ENCODE measurements around the gene HELB.

Gene HELB

DNA sequence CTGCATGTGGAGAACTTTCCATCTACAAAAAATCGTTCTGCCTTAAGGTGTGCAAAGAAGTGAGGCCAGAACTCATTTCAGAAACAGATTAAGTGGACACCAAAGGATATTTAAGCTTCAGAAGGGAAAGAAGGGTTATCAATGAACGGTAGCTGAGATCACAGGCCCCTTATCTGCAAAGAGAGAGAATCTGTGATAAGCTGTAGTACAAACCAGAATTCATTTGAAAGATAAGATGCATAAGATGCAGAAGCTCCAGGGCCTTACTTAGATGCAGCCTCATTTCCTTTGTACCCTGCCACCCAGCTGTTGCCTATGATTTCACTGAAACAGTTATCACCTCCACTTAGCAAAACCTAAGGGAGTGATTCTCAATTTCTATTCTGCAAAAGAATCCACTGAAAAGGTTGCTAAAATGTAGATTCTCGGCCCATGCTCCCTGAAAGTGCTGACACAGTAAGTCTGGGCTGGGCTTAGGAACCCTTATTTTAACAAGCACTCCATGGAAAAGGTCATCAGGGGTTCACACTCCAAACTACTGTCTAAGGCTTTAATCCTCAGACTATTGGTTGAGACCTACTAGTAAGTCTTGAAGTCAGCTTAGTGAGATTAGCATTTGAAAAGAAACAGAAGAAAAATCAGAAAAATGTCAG, 64.8 kb downstream of the HELB start:
- no peak for DNase-seq

DNA sequence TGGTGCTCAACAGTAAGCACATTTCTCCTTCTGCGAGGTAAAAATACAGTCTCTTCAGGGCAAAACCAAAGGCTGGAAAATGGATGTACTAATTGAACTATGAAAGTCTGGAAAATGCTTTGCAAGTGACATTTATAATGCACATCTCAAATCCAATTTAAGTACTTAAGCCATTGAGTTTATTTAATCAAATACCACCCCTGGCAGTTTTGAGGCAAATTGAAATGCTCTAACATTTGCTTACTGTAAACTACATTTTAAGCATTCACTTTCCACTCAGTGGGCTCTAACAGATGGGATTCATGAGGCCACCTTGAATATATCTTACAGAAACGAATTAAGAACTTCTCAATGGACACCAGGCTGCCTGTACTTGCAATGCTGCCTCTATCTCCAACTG, 69.7 kb downstream of the HELB start:
- no peak for DNase-seq

DNA sequence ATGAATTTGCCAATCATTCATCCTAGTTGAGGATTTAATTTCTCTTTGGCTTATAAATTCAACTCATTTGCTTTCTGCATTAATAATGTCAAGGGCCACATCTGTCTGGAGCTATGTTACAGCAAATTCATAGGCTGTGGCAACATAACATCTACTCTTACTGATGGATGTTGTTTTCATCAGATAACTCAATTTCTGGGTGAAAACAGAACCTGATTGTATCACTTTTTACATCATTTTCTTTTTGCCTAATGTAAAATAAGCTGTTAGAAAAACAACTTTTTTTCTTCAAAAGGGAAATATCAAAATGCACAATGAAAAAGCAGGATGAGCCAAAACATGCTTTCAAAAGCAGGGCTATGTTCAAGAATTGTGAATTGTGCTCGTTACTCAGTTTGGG, 73.3 kb downstream of the HELB start:
- DNase-seq, result no peak

DNA sequence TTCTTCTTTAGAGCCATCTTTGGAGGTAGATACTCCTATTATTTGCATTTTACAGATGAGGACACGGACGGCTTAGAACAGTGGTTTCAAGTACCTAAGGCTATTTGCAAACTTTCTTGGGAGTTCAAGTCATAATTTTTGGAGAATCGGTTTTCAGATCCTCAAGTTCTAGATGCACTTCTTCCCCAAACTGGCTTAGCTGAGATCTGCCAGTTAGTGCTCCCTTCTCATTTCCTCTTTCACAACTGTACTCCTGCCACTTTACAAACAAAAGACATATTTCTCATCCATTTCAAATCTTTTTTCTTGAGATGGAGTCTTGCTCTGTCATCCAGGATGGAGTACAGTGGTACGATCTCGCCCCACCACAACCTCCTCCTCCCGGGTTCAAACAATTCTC, 77.3 kb downstream of the HELB start:
- DNase-seq, result peak; percentile 46 to 48

DNA sequence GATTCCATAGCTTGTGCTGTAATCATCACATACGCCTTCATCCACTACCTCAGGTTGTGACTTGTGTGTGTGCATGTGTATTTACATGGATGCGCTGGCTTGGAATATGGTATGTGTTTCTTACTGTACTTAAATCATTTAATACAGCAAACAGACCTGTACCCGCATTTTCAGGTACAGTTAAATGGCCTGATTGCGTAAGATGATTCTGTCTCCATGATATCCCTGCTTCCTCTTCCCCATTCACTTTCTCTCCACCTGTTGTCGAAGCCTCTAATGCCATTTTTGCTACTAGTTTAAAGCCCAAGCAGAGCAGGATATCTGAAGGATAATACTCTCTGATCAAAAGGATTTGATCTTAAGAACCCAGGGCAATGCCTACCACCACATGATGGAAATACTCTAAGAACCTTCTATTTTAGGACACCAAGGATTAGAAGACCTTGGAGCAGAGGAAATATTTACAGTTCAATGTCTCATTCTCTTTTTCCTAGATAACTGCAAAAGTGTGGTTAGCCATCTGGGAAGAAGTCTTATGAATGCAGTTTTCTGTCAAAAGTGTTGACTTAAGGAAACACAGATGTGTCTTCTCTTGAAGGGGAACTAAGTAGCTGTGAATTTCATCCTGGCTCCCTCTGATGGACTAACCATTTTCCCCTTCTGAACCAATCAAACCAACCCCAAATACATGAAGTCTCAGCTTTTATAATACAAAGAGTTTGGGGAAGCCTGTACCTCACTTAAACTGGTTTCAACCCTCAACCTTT, 78.7 kb downstream of the HELB start:
- DNase-seq, result no peak

DNA sequence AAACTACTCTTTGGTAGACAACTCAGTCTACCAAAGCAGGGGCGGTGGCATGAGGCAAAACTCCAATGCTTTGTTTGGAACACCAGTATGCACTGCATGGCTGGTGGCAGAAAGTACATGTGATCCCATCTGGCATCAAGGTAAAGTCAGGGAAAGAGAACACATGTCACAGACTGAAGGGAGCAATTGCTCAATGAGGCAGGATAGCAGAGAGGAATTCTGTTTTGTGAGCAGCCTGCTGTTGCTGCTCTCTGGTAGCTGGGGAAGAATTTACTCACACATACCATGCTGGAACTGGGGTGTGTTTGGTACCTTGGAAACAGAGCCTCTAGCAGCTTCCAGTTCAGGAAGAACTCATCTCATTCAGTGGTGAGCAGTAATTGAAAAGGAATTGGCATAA, 84.8 kb downstream of the HELB start:
- no peak for DNase-seq
